ENCODE measurements around the gene ARMCX6.

DNA sequence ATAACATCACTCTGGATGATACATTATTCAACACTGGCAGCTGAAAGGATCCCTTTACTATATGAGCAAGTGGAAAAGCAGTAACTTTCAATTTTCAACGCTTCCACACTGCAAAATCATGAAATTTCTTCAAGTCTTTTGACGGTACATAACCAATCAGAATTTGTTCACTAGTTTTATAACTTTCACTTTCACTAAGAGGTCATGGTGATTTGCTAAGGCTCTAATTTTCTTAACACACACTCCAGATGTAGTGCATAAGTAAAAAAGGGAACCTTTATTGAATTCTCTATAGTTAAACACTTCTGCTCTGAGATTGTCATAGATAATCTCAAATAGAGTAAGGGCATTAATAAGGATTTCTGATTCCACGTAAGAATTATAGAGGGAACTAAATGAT is 37.7 kb upstream of the ARMCX6 start:
- TF ChIP-seq POLR2A (IDR thresholded peaks at IDR 0.05; ENCODE audit: low read depth, low read length) (no peak), TAF1 (IDR thresholded peaks at IDR 0.05; ENCODE audit: borderline replicate concordance, low read depth, low read length) (no peak)
